ENCODE results near the gene C22orf42.

The C22orf42 gene

GRCh38 chr22:32132783-32133182 lies 26.3 kb downstream of the C22orf42 start:
- DNase-seq: no peak

- DNase-seq: no peak
These were observed 27.0 kb downstream of the C22orf42 start for GRCh38 chr22:32132126-32132525.

- no peak for DNase-seq
These were observed 28.6 kb downstream of the C22orf42 start for GRCh38 chr22:32130464-32130863.

GRCh38 chr22:32127904-32128303 lies 31.2 kb downstream of the C22orf42 start:
- DNase-seq: no peak

GRCh38 chr22:32123657-32124056 lies 35.4 kb downstream of the C22orf42 start:
- no peak for DNase-seq

GRCh38 chr22:32122899-32123298 lies 36.2 kb downstream of the C22orf42 start:
- no peak for DNase-seq

GRCh38 chr22:32120603-32121002 lies 38.5 kb downstream of the C22orf42 start:
- DNase-seq: no peak

GRCh38 chr22:32119568-32120235 lies 39.4 kb downstream of the C22orf42 start:
- DNase-seq: no peak

GRCh38 chr22:32112380-32112779 lies 46.7 kb downstream of the C22orf42 start:
- no peak for DNase-seq

GRCh38 chr22:32106930-32107329 lies 52.2 kb downstream of the C22orf42 start:
- no peak for DNase-seq

- DNase-seq: peak; percentile 6
These were observed 55.3 kb downstream of the C22orf42 start for GRCh38 chr22:32103658-32104315.

GRCh38 chr22:32100711-32101110 lies 58.4 kb downstream of the C22orf42 start:
- no peak for DNase-seq

Measured in NCI-H524 treated with DMSO at 0.1 percent for 48 hours (cell line).